ENCODE measurements around the gene UNC45B. TPM values are rescaled to one million over a fixed set of nuclear protein-coding genes. Genes with fewer than 3 reads are reported as not detected.

Gene UNC45B
- total RNA-seq, 2 donors from 2014 or later = not detected

- intact Hi-C loops (cut with DNase I, micrococcal nuclease) = no loop called here
- DNase-seq = no peak
- ATAC-seq = no peak
Observed at GRCh38 chr17:35238821-35239220, 91.2 kb downstream of the UNC45B start.

Other genes with a start within 250 kb of the UNC45B start
- gene CCT6B, start 186.4 kb upstream of the UNC45B start, total RNA-seq = 1 to 10 TPM in 1 of 2 donors, under 1 TPM in 1; 0.89 to 1.8 TPM
- gene ZNF830, start 186.3 kb upstream of the UNC45B start, total RNA-seq = 10 to 100 TPM; 14.4 to 15.1 TPM
- gene LIG3, start 167.3 kb upstream of the UNC45B start, total RNA-seq = 10 to 100 TPM; 30.2 to 42.5 TPM
- gene RFFL, start 84.1 kb upstream of the UNC45B start, total RNA-seq = 10 to 100 TPM; 53.4 to 60.8 TPM
- 1 to 10 TPM; 8.8 to 8.9 TPM for gene RAD51D, start 28.0 kb upstream of the UNC45B start, total RNA-seq
- not detected for gene FNDC8, start 26.2 kb upstream of the UNC45B start, total RNA-seq
- 10 to 100 TPM in 1 of 2 donors, 1 to 10 TPM in 1; 7.8 to 10.5 TPM for gene NLE1, start 5.5 kb upstream of the UNC45B start, total RNA-seq
- not detected for gene SLC35G3, start 46.6 kb downstream of the UNC45B start, total RNA-seq
- gene SLFN5, start 95.3 kb downstream of the UNC45B start, total RNA-seq = 10 to 100 TPM in 1 of 2 donors, 1 to 10 TPM in 1; 7.7 to 12.8 TPM
- 1 to 10 TPM; 3.7 to 7.7 TPM for gene SLFN11, start 225.8 kb downstream of the UNC45B start, total RNA-seq